Heart left ventricle (tissue), 16 donors: ENCODE results near the gene BLCAP. TPM values are rescaled to one million over a fixed set of nuclear protein-coding genes. Genes with fewer than 3 reads are reported as not detected.

Experiments
- ATAC-seq, 4 donors: fragments of 200-7000 bp; cut with Tn5 transposase; one replicate each; pipeline ENCODE4 v1.9.1; 2020 to 2022; ENCODE audit warnings: moderate library complexity in 4 of 4, mild to moderate bottlenecking in 3 of 4, moderate number of reproducible peaks in 1 of 4
- DNase-seq, 5 donors: peaks; one replicate each; pipeline ENCODE4 v3.0.0-alpha.2; 2020
- H3K27ac ChIP-seq, 12 donors: fragments of 200-600 bp; sonication (generic) in 4 of 12; one replicate each; pipeline versions ENCODE4 v1.5.0 to v1.8.0; 2016 to 2022; ENCODE audit warnings: mild to moderate bottlenecking in 2 of 12
- H3K27me3 ChIP-seq, 9 donors: fragments of 200-600 bp; sonication (generic) in 2 of 9; one replicate each; pipeline versions ENCODE4 v1.5.1 to v1.8.0; 2016 to 2022; ENCODE audit warnings: mild to moderate bottlenecking in 3 of 9
- H3K36me3 ChIP-seq, 9 donors: fragments of 200-600 bp; sonication (generic) in 2 of 9; one replicate each; pipeline versions ENCODE4 v1.5.0 to v1.8.0; 2018 to 2022; ENCODE audit warnings: mild to moderate bottlenecking in 2 of 9
- H3K4me1 ChIP-seq, 12 donors: fragments of 200-600 bp; sonication (generic) in 4 of 12; one replicate each; pipeline versions ENCODE4 v1.5.0 to v1.8.0; 2016 to 2022; ENCODE audit warnings: mild to moderate bottlenecking in 3 of 12
- H3K4me3 ChIP-seq, 12 donors: fragments of 200-600 bp; sonication (generic) in 4 of 12; one replicate each; pipeline versions ENCODE4 v1.5.0 to v1.8.0; 2017 to 2022; ENCODE audit warnings: mild to moderate bottlenecking in 9 of 12, moderate library complexity in 4 of 12
- H3K9me3 ChIP-seq, 12 donors: fragments of 200-600 bp; sonication (generic) in 4 of 12; one replicate each; pipeline versions ENCODE4 v1.5.0 to v1.8.0; 2016 to 2022; ENCODE audit warnings: mild to moderate bottlenecking in 1 of 12
- CTCF ChIP-seq, 12 donors: fragments of 200-600 bp; sonication (generic) in 4 of 12; IDR thresholded peaks; one replicate each; pipeline versions ENCODE4 v1.5.0 to v1.8.0; 2018 to 2022; ENCODE audit warnings: antibody characterized with exemption in 12 of 12, mild to moderate bottlenecking in 5 of 12
- POLR2A ChIP-seq, 2 donors: fragments of 450-650 bp; IDR thresholded peaks; one replicate each; pipeline ENCODE4 v1.6.1; 2017; ENCODE audit warnings: antibody characterized with exemption in 2 of 2, mild to moderate bottlenecking in 2 of 2, moderate library complexity in 2 of 2
- WGBS, 4 donors: extraction: QIAGEN DNeasy Blood & Tissue Kit in 2 of 4; methylation state at CpG; one replicate each; pipeline versions ENCODE4 v1.1.5 to v1.1.7; 2013 to 2018; 5-methylcytosine and 5-hydroxymethylcytosine counted together
- intact Hi-C, 10 donors: fragments of 100-400 bp; cut with DNase I; formaldehyde crosslinking; loops; one replicate each; pipeline versions ENCODE4 v1.11.1 to v1.14.2; 2022
- polyA plus RNA-seq, 2 donors: library from polyadenylated mRNA; stranded (reverse); fragments of 200-250 nt; gene quantifications; one replicate each; pipeline ENCODE4 v1.2.3, GENCODE V29; 2013
- total RNA-seq, 9 donors: library from RNA; depleted of rRNA in 2 of 9; stranded (reverse); fragments of >200 nt in 2 of 9; fragmentation: NEBNext Ultra II Directional in 3 of 9; extraction: Animal tissue kit (Norgen Biotek cat#: 25700) in 3 of 9; gene quantifications; one replicate each; pipeline versions ENCODE4 v1.1.0 to v1.2.4, GENCODE V29; 2016 to 2023
- donor health status: ischemic (EF 13 %, LVEDD 7.1; RV severe dilation, severe dysfunction).
- donor health status: healthy with polysubstance abuse.
- donor health status: DM: no; HTN: yes; CAD: no.
- donor health status: DM: no; HTN: no; CAD: no.
- donor health status: ischemic (EF 25% LVEDD 6.9; RV normal size, moderate dysfunction).
- donor health status: ischemic (EF 25% LVEDD 5.7; RV mildly dilated, moderate dysfunction).
- donor health status: healthy.
- donor health status: DM: yes; HTN: yes; CAD: no.
- donor health status: ischemic (EF 35%, LVEDD 5.7; RV mildly dilated, moderate dysfunction).
- donor health status: nonischemic (EF 11% LVEDD 7.7; RV severe dilation, severe dysfunction).
- donor health status: DM: yes; HTN: yes; CAD: no.
- donor health status: PGD.
- donor health status: ischemic (EF 29% LVEDD 5.4; RV normal size, mild dysfunction).
- donor health status: nonischemic (EF 23%, LVEDD 6.1; RV moderate dilation, normal function).

BLCAP gene
- total and polyA plus RNA-seq, 11 donors = 66.7 to 99.5 (median 81.7) TPM

GRCh38 chr20:37529214-37529967 is 1.7 kb upstream of the BLCAP start:
- Histone ChIP-seq H3K27me3 (no peaks in the 10 kb centered on the region), H3K4me1 (peaks cover 3 to 38% (median 29%) of the 10 kb centered on the region in 12 donors), H3K27ac (no peak overlapping the region), H3K36me3 (no peaks in the 10 kb centered on the region), H3K9me3 (no peaks in the 10 kb centered on the region), H3K4me3 (no peak overlapping the region)
- no peak for ATAC-seq
- no peak for DNase-seq
- 78 to 81% (median 79%) methylated on average over 8 of the region's 8 CpGs for WGBS, 4 donors
- no peak for TF ChIP-seq POLR2A (IDR thresholded peaks at IDR 0.05)
- no peak for TF ChIP-seq CTCF (IDR thresholded peaks at IDR 0.05)
- intact Hi-C loops = loop anchor here in 4 of 10 donors (2.0 to 10.0 kb wide), 4 partner anchors 125 to 337 kb away; partner anchors contain the start of gene MANBAL (in 1 of the 4)

GRCh38 chr20:37528446-37529213 is 954 bp upstream of the BLCAP start:
- peaks cover 3 to 42% (median 34%) of the 10 kb centered on the region in 12 donors for H3K4me1 ChIP-seq
- H3K27ac ChIP-seq = peak overlapping the region in 11 of 12 donors; percentile 87 to 100 (median 98)
- ATAC-seq (peak in 1 of 4 donors; percentile 5), DNase-seq (peak in 1 of 5 donors; percentile 12)
- no peaks in the 10 kb centered on the region for H3K9me3 ChIP-seq
- no peaks in the 10 kb centered on the region for H3K36me3 ChIP-seq
- intact Hi-C loops = loop anchor here in 4 of 10 donors (2.0 to 10.0 kb wide), 4 partner anchors 124 to 336 kb away; partner anchors contain the start of gene MANBAL (in 1 of the 4)
- peak overlapping the region; percentile 76 to 100 (median 94) for H3K4me3 ChIP-seq
- WGBS, 4 donors = 41 to 51% (median 44%) methylated on average over 10 of the region's 10 CpGs
- H3K27me3 ChIP-seq = no peaks in the 10 kb centered on the region
- TF ChIP-seq POLR2A (IDR thresholded peaks at IDR 0.05) (no peak), CTCF (IDR thresholded peaks at IDR 0.05) (no peak)

- intact Hi-C loops = loop anchor here in 3 of 10 donors (5.0 to 10.0 kb wide), 3 partner anchors 122 to 335 kb away; partner anchors contain the start of gene MANBAL (in 1 of the 3)
- WGBS, 4 donors = 1% methylated on average over 25 to 28 of the region's 28 CpGs
- no peaks in the 10 kb centered on the region for H3K36me3 ChIP-seq
- peak overlapping the region; percentile 76 to 100 (median 94) for H3K4me3 ChIP-seq
- no peaks in the 10 kb centered on the region for H3K9me3 ChIP-seq
- no peak for TF ChIP-seq POLR2A (IDR thresholded peaks at IDR 0.05)
- TF ChIP-seq CTCF (IDR thresholded peaks at IDR 0.05) = no peak
- H3K27me3 ChIP-seq = no peaks in the 10 kb centered on the region
- peaks cover 3 to 58% (median 43%) of the 10 kb centered on the region in 12 donors for H3K4me1 ChIP-seq
- DNase-seq (peak in 3 of 5 donors; percentile 39 to 52 (median 47)), ATAC-seq (peak; percentile 27 to 64 (median 50))
- peak overlapping the region; percentile 87 to 100 (median 98) for H3K27ac ChIP-seq
Observed at GRCh38 chr20:37526839-37527637, 638 bp downstream of the BLCAP start.
